Fibroblast of skin of right biceps (primary cell): Measurements from ENCODE around the gene HINT1.
"Not testable (repeated sequence)": the region's sequence is repeated elsewhere in the genome, so short reads cannot be mapped to it uniquely, and the experiment has no call there.

Experiments used
- DNase-seq: peaks from one replicate; pipeline ENCODE4 v3.0.0-alpha.2; 2013

The HINT1 gene

GRCh38 chr5:131165119-131165727 lies at the start of gene HINT1:
TSS of gene HINT1 (minus strand) at chr5:131165256. CDS start at chr5:131165205, 51 bp downstream.
- peak; percentile 88 for DNase-seq

- no peak for DNase-seq
Observed at GRCh38 chr5:131214609-131215227, 49.7 kb upstream of the HINT1 start.

- DNase-seq = no peak
Observed at GRCh38 chr5:131212471-131213021, 47.5 kb upstream of the HINT1 start.

GRCh38 chr5:131211669-131212068 lies 46.6 kb upstream of the HINT1 start:
- no peak for DNase-seq

GRCh38 chr5:131210151-131210510 lies 45.1 kb upstream of the HINT1 start:
- no peak for DNase-seq

GRCh38 chr5:131209506-131210150 lies 44.6 kb upstream of the HINT1 start:
- DNase-seq = no peak

GRCh38 chr5:131209175-131209505 lies 44.1 kb upstream of the HINT1 start:
- DNase-seq = no peak

- no peak for DNase-seq
Observed at GRCh38 chr5:131206772-131207171, 41.7 kb upstream of the HINT1 start.

- no peak for DNase-seq
Observed at GRCh38 chr5:131206061-131206460, 41.0 kb upstream of the HINT1 start.

- DNase-seq = no peak
Observed at GRCh38 chr5:131204964-131205363, 39.9 kb upstream of the HINT1 start.

- no peak for DNase-seq
Observed at GRCh38 chr5:131200560-131200959, 35.5 kb upstream of the HINT1 start.

- DNase-seq = peak; percentile 45
Observed at GRCh38 chr5:131198625-131199024, 33.6 kb upstream of the HINT1 start.

- no peak for DNase-seq
Observed at GRCh38 chr5:131196331-131196730, 31.3 kb upstream of the HINT1 start.

- no peak for DNase-seq
Observed at GRCh38 chr5:131195696-131196095, 30.6 kb upstream of the HINT1 start.

- no peak for DNase-seq
Observed at GRCh38 chr5:131194725-131195124, 29.7 kb upstream of the HINT1 start.

GRCh38 chr5:131193897-131194296 lies 28.8 kb upstream of the HINT1 start:
- DNase-seq = not testable (repeated sequence)

- peak; percentile 27 for DNase-seq
Observed at GRCh38 chr5:131193106-131193505, 28.1 kb upstream of the HINT1 start.

- DNase-seq = no peak
Observed at GRCh38 chr5:131186561-131187256, 21.7 kb upstream of the HINT1 start.

- DNase-seq = no peak
Observed at GRCh38 chr5:131185523-131186104, 20.6 kb upstream of the HINT1 start.

GRCh38 chr5:131182839-131183238 lies 17.8 kb upstream of the HINT1 start:
- no peak for DNase-seq

- no peak for DNase-seq
Observed at GRCh38 chr5:131180407-131180806, 15.4 kb upstream of the HINT1 start.

- DNase-seq = no peak
Observed at GRCh38 chr5:131171276-131171810, 6.3 kb upstream of the HINT1 start.
